H54 (cell line): ENCODE results near the gene GCNA.
"Not testable (repeated sequence)": the region's sequence is repeated elsewhere in the genome, so short reads cannot be mapped to it uniquely, and the experiment has no call there.

Experiments used
- DNase-seq: peaks from one replicate; pipeline ENCODE4 v3.0.0; 2011; ENCODE audit warnings: low spot score, mixed read lengths; ENCODE audit not compliant: insufficient read length
- FAIRE-seq: peaks from 3 replicates; lab custom pipeline; 2011; peaks lifted over from hg19 to GRCh38; lab: Jason Lieb, UNC
- POLR2A ChIP-seq: IDR thresholded peaks from 2 replicates; pipeline ENCODE4 v1.6.1; 2011; ENCODE audit warnings: low read depth, mild to moderate bottlenecking, low read length

GCNA gene

DNA sequence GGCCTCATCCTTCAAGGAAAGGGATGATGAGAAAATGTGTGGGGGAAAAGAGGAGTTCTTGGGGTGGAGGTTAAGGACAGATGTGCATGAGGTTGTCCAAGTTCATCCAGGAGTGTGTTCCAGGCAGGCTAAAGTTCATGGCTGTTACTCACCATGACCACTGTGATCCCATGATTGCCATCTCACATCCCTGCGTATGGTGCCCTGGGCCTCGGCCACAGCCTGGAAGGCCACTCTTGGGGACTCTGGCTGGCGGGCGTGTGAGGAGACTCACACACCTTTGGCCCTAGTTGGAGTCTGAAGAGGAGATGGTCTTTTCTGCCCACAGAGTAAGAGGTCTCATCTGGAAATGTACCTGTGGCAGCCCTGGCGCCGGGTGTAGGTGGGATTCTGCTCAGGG lies 81.7 kb downstream of the GCNA start:
- no peak for TF ChIP-seq POLR2A
- FAIRE-seq = no peak
- DNase-seq = no peak

GRCh38 chrX:71660562-71661416 lies 82.6 kb downstream of the GCNA start:
- FAIRE-seq (no peak), DNase-seq (no peak)
- no peak for TF ChIP-seq POLR2A

GRCh38 chrX:71661919-71662318 lies 83.7 kb downstream of the GCNA start:
- DNase-seq (no peak), FAIRE-seq (no peak)
- no peak for TF ChIP-seq POLR2A

DNA sequence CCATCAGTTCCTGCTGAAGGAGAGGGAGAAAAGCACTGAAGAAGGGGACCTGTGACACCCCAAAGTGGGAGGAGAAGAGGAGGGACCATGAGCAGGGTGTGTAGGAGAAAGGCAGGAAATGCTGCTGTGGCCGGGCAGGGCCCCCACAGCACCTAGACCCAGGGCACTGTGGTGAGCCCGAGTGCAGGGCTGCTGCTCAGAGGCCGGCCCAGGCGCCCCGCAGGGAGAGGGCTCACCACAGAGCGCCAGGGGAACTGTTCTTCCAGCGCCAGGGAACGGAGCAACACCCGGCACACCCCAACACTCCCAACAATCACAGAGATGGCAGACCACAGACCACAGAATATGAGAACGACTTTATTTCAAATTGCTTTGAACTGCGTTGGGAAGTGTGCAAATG lies 84.4 kb downstream of the GCNA start:
- FAIRE-seq, DNase-seq: not testable (repeated sequence)
